ENCODE data around the gene CRLF1.

DNA sequence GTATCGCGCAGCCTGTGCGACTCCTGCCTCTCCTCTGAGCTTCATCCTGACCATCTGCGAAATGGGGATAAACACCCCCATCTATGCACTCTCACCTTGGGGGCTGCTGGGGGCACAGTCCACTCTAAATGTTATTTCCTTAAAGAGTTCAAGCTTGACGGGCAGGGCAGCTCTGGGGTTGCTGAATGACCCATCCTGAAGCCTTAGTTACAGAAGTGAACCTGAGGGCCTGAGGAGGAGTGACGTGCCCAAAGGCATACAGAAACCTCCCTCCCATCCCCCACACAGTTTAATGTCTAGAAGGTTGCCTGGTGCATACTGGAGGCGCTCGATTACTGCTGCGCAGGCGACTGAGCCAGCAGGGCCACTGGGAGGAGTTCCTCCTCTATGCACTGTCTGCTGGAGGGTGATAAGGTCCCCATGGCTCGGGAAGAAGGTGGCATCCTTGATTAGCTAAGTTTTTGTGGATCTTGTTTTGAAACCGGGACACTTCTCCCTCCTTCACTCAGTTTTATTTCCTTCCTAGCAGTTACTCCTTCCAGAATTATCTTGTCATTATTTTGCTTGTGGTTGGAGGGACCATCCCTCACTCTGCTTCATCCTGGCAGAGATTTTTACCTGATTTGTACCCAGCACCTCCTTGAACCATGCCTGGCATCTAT lies 62.7 kb downstream of the CRLF1 start:
- peak; percentile 73 for TF ChIP-seq POLR2A (IDR thresholded peaks at IDR 0.05; ENCODE audit: low read depth, low read length)
- peak; percentile 67 for TF ChIP-seq TAF1 (IDR thresholded peaks at IDR 0.05; ENCODE audit: borderline replicate concordance, low read depth, low read length)
- peak; percentile 63 for TF ChIP-seq POLR2AphosphoS5 (IDR thresholded peaks at IDR 0.05; ENCODE audit: low read depth, low read length)
